ENCODE measurements around the gene EGFL6. TPM values are rescaled to one million over a fixed set of nuclear protein-coding genes. Genes with fewer than 3 reads are reported as not detected.

EGFL6 gene
- total RNA-seq, 2 experiments from 2014 or later = not detected

- intact Hi-C loops (cut with DNase I, micrococcal nuclease) = no loop called here
- H3K4me1 ChIP-seq (ENCODE audit: insufficient read depth, low read length) = no peaks in the 10 kb centered on the region
- POLR2A ChIA-PET = no interaction called here
- H3K4me3 Mint-ChIP-seq = no peak overlapping the region
- no peaks in the 10 kb centered on the region for H3K9me3 ChIP-seq (ENCODE audit: control insufficient read depth in 1 of 2, insufficient read depth in 1 of 2, low read length in 2 of 2)
- no peak for ATAC-seq (ENCODE audit: poor library complexity)
- DNase-seq = no peak
- H3K27me3 Mint-ChIP-seq = peaks cover 13% of the 10 kb centered on the region
- no peak overlapping the region for H3K27ac Mint-ChIP-seq
- no peaks in the 10 kb centered on the region for H3K36me3 Mint-ChIP-seq (ENCODE audit: low read depth)
- H3K9me3 Mint-ChIP-seq = no peaks in the 10 kb centered on the region
- no peak overlapping the region for H3K4me3 ChIP-seq (ENCODE audit: low read length)
- CTCF ChIA-PET = interaction anchor here (0.9 kb wide), 1 partner anchor 95 kb away, joined by 3 read pairs; no protein-coding TSS in a partner anchor
- no peak for TF ChIP-seq CTCF (IDR thresholded peaks at IDR 0.05)
- H3K27me3 ChIP-seq (ENCODE audit: control insufficient read depth in 1 of 2, insufficient read depth in 2 of 2, low read length in 2 of 2) = peaks cover 0 to 4% of the 10 kb centered on the region in 2 experiments
- H3K27ac ChIP-seq (ENCODE audit: low read depth in 1 of 2, low read length in 2 of 2) = no peak overlapping the region
- H3K36me3 ChIP-seq (ENCODE audit: insufficient read depth, low read length) = no peaks in the 10 kb centered on the region
- H3K4me1 Mint-ChIP-seq (ENCODE audit: low read depth) = no peaks in the 10 kb centered on the region
Observed at GRCh38 chrX:13598877-13599276, 29.5 kb downstream of the EGFL6 start.

GRCh38 chrX:13599491-13599890 lies 30.1 kb downstream of the EGFL6 start:
- ATAC-seq (ENCODE audit: poor library complexity) = no peak
- H3K4me3 ChIP-seq (ENCODE audit: low read length) = no peak overlapping the region
- H3K36me3 ChIP-seq (ENCODE audit: insufficient read depth, low read length) = no peaks in the 10 kb centered on the region
- CTCF ChIA-PET = interaction anchor here (0.9 kb wide), 1 partner anchor 94 kb away, joined by 3 read pairs; no protein-coding TSS in a partner anchor
- Mint-ChIP-seq H3K27ac (no peak overlapping the region), H3K4me1 (ENCODE audit: low read depth) (no peaks in the 10 kb centered on the region), H3K36me3 (ENCODE audit: low read depth) (no peaks in the 10 kb centered on the region), H3K4me3 (no peak overlapping the region), H3K27me3 (peaks cover 13% of the 10 kb centered on the region), H3K9me3 (no peaks in the 10 kb centered on the region)
- DNase-seq = no peak
- intact Hi-C loops (cut with DNase I, micrococcal nuclease) = no loop called here
- H3K27me3 ChIP-seq (ENCODE audit: control insufficient read depth in 1 of 2, insufficient read depth in 2 of 2, low read length in 2 of 2) = peaks cover 0 to 4% of the 10 kb centered on the region in 2 experiments
- no peak overlapping the region for H3K27ac ChIP-seq (ENCODE audit: low read depth in 1 of 2, low read length in 2 of 2)
- POLR2A ChIA-PET = no interaction called here
- H3K4me1 ChIP-seq (ENCODE audit: insufficient read depth, low read length) = no peaks in the 10 kb centered on the region
- TF ChIP-seq CTCF (IDR thresholded peaks at IDR 0.05) = no peak
- H3K9me3 ChIP-seq (ENCODE audit: control insufficient read depth in 1 of 2, insufficient read depth in 1 of 2, low read length in 2 of 2) = no peaks in the 10 kb centered on the region

- Mint-ChIP-seq H3K27ac (no peak overlapping the region), H3K27me3 (peaks cover 13% of the 10 kb centered on the region), H3K9me3 (no peaks in the 10 kb centered on the region), H3K4me1 (ENCODE audit: low read depth) (no peaks in the 10 kb centered on the region), H3K36me3 (ENCODE audit: low read depth) (no peaks in the 10 kb centered on the region), H3K4me3 (no peak overlapping the region)
- intact Hi-C loops (cut with DNase I, micrococcal nuclease) = loop anchor here in 1 of 2 experiments (10.0 kb wide), 1 partner anchor 1791 kb away; no protein-coding TSS in a partner anchor
- Histone ChIP-seq H3K9me3 (ENCODE audit: control insufficient read depth in 1 of 2, insufficient read depth in 1 of 2, low read length in 2 of 2) (no peaks in the 10 kb centered on the region), H3K4me1 (ENCODE audit: insufficient read depth, low read length) (no peaks in the 10 kb centered on the region), H3K36me3 (ENCODE audit: insufficient read depth, low read length) (no peaks in the 10 kb centered on the region), H3K4me3 (ENCODE audit: low read length) (no peak overlapping the region), H3K27ac (ENCODE audit: low read depth in 1 of 2, low read length in 2 of 2) (no peak overlapping the region), H3K27me3 (ENCODE audit: control insufficient read depth in 1 of 2, insufficient read depth in 2 of 2, low read length in 2 of 2) (peaks cover 0 to 4% of the 10 kb centered on the region in 2 experiments)
- TF ChIP-seq CTCF (IDR thresholded peaks at IDR 0.05) = no peak
- ATAC-seq (ENCODE audit: poor library complexity) (no peak), DNase-seq (no peak)
- CTCF ChIA-PET = interaction anchor here (0.6 kb wide), 1 partner anchor 119 kb away, joined by 3 read pairs; no protein-coding TSS in a partner anchor
- POLR2A ChIA-PET = no interaction called here
Observed at GRCh38 chrX:13605611-13606010, 36.2 kb downstream of the EGFL6 start.
